ENCODE data around the gene F11. TPM values are rescaled to one million over a fixed set of nuclear protein-coding genes. Genes with fewer than 3 reads are reported as not detected.

The F11 gene
- total RNA-seq, 2 donors from 2014 or later, result not detected

- no peaks in the 10 kb centered on the region for H3K4me1 Mint-ChIP-seq
- TF ChIP-seq CTCF (conservative IDR thresholded peaks at IDR 0.05), result no peak
- Histone ChIP-seq H3K27me3 (ENCODE audit: control insufficient read depth, insufficient read depth, low read length, poor library complexity, severe bottlenecking) (no peaks in the 10 kb centered on the region), H3K4me3 (ENCODE audit: low read length) (no peak overlapping the region), H3K27ac (ENCODE audit: low read depth, low read length) (no peak overlapping the region), H3K4me1 (ENCODE audit: control insufficient read depth, insufficient read depth, low read length) (no peaks in the 10 kb centered on the region), H3K9ac (ENCODE audit: extremely low read depth, low read length, poor library complexity, severe bottlenecking) (no peak overlapping the region), H3K36me3 (ENCODE audit: control insufficient read depth, insufficient read depth, low read length) (no peaks in the 10 kb centered on the region), H3K9me3 (ENCODE audit: control insufficient read depth, low read length) (no peaks in the 10 kb centered on the region)
- H3K4me3 Mint-ChIP-seq, result no peak overlapping the region
- H3K9me3 Mint-ChIP-seq, result peaks cover 1% of the 10 kb centered on the region
- WGBS, 2 experiments (ENCODE audit: insufficient coverage in 1 of 2, insufficient read length in 1 of 2), result 81 to 100% methylated on average over 1 to 2 of the region's 2 CpGs
- no peak for DNase-seq
- H3K27ac Mint-ChIP-seq, result no peak overlapping the region
- H3K27me3 Mint-ChIP-seq (ENCODE audit: insufficient read depth), result no peaks in the 10 kb centered on the region
- no peaks in the 10 kb centered on the region for H3K36me3 Mint-ChIP-seq (ENCODE audit: low read depth)
Measured at GRCh38 chr4:186234367-186234766, 31.6 kb upstream of the F11 start.

- Histone ChIP-seq H3K36me3 (ENCODE audit: control insufficient read depth, insufficient read depth, low read length) (no peaks in the 10 kb centered on the region), H3K4me1 (ENCODE audit: control insufficient read depth, insufficient read depth, low read length) (no peaks in the 10 kb centered on the region), H3K27me3 (ENCODE audit: control insufficient read depth, insufficient read depth, low read length, poor library complexity, severe bottlenecking) (no peaks in the 10 kb centered on the region), H3K9me3 (ENCODE audit: control insufficient read depth, low read length) (no peaks in the 10 kb centered on the region), H3K9ac (ENCODE audit: extremely low read depth, low read length, poor library complexity, severe bottlenecking) (no peak overlapping the region), H3K27ac (ENCODE audit: low read depth, low read length) (no peak overlapping the region), H3K4me3 (ENCODE audit: low read length) (no peak overlapping the region)
- Mint-ChIP-seq H3K27me3 (ENCODE audit: insufficient read depth) (no peaks in the 10 kb centered on the region), H3K27ac (no peak overlapping the region), H3K4me3 (no peak overlapping the region), H3K4me1 (no peaks in the 10 kb centered on the region), H3K36me3 (ENCODE audit: low read depth) (no peaks in the 10 kb centered on the region), H3K9me3 (peaks cover 1% of the 10 kb centered on the region)
- no peak for TF ChIP-seq CTCF (conservative IDR thresholded peaks at IDR 0.05)
- no peak for DNase-seq
- 95 to 96% methylated on average over 4 of the region's 4 CpGs for WGBS, 2 experiments (ENCODE audit: insufficient coverage in 1 of 2, insufficient read length in 1 of 2)
Measured at GRCh38 chr4:186236126-186236525, 29.9 kb upstream of the F11 start.

DNA sequence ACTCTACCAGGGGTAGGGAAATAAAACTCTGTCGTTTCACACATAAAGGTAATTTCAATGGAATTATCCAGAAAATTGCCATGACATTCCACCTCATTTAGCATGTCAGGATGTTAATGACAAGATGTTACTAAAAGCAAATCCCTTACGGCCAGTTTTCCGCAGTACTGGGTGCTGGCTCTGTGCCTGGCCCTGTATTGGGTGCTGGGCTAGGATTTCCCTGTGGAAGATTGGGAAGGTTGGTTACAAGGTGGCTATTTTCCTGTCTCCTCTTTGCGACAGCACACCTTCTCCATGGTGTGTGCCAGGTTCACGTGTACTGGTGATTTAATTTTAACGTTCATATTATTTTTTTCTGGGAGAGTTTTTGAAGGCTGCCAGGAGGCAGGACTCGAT, 25.5 kb upstream of the F11 start:
- Mint-ChIP-seq H3K9me3 (peaks cover 1% of the 10 kb centered on the region), H3K4me3 (no peak overlapping the region), H3K4me1 (no peaks in the 10 kb centered on the region), H3K36me3 (ENCODE audit: low read depth) (peaks cover 4% of the 10 kb centered on the region), H3K27ac (no peak overlapping the region), H3K27me3 (ENCODE audit: insufficient read depth) (no peaks in the 10 kb centered on the region)
- Histone ChIP-seq H3K27me3 (ENCODE audit: control insufficient read depth, insufficient read depth, low read length, poor library complexity, severe bottlenecking) (no peaks in the 10 kb centered on the region), H3K9me3 (ENCODE audit: control insufficient read depth, low read length) (peaks cover 6% of the 10 kb centered on the region), H3K36me3 (ENCODE audit: control insufficient read depth, insufficient read depth, low read length) (no peaks in the 10 kb centered on the region), H3K4me1 (ENCODE audit: control insufficient read depth, insufficient read depth, low read length) (no peaks in the 10 kb centered on the region), H3K27ac (ENCODE audit: low read depth, low read length) (no peak overlapping the region), H3K9ac (ENCODE audit: extremely low read depth, low read length, poor library complexity, severe bottlenecking) (no peak overlapping the region), H3K4me3 (ENCODE audit: low read length) (no peak overlapping the region)
- 91 to 93% methylated on average over 6 to 7 of the region's 7 CpGs for WGBS, 2 experiments (ENCODE audit: insufficient coverage in 1 of 2, insufficient read length in 1 of 2)
- DNase-seq, result no peak
- TF ChIP-seq CTCF (conservative IDR thresholded peaks at IDR 0.05), result no peak

Measured in endodermal cell (in vitro differentiated cells).